Mesangial cell (primary cell): ENCODE data around the gene DPP8. TPM values are rescaled to one million over a fixed set of nuclear protein-coding genes. Genes with fewer than 3 reads are reported as not detected.

Source experiments
- total RNA-seq: library from RNA; depleted of rRNA; stranded (reverse); fragments of >200 nt; gene quantifications from 2 replicates; pipeline ENCODE4 v1.2.3, GENCODE V29; 2015

DPP8 gene
- 19.6 and 20.0 TPM in 2 replicates for total RNA-seq

GRCh38 chr15:65516997-65517865 is at the start of gene DPP8:
TSS of gene DPP8 (minus strand) at chr15:65517689. CDS start at chr15:65512553, 5,136 bp downstream.

GRCh38 chr15:65530318-65531111 is 13.0 kb upstream of the DPP8 start, which contains the start of gene HACD3:
TSS of gene HACD3 (plus strand) at chr15:65530463. CDS start at chr15:65530632, 169 bp downstream.

Other genes with a start within 250 kb of the DPP8 start
- gene PARP16, start 230.8 kb downstream of the DPP8 start, total RNA-seq = 6.2 and 11.9 TPM in 2 replicates
- gene RNU5A-1, start 221.6 kb downstream of the DPP8 start, total RNA-seq = not detected in 2 replicates
- gene RNU5B-1, start 213.0 kb downstream of the DPP8 start, total RNA-seq = not detected in 2 replicates
- 0.25 TPM in 1 of 2 replicates, not detected in the other for gene IGDCC3, start 139.7 kb downstream of the DPP8 start, total RNA-seq
- gene IGDCC4, start 94.7 kb downstream of the DPP8 start, total RNA-seq = 2.3 and 7.9 TPM in 2 replicates
- gene HACD3, start 12.8 kb upstream of the DPP8 start, total RNA-seq = 69.3 and 87.8 TPM in 2 replicates
- 26.7 and 37.2 TPM in 2 replicates for gene INTS14, start 93.4 kb upstream of the DPP8 start, total RNA-seq
- 4.2 and 11.3 TPM in 2 replicates for gene SLC24A1, start 104.2 kb upstream of the DPP8 start, total RNA-seq